Small intestine (tissue), 7 donors: ENCODE measurements around the gene BHLHA15. TPM values are rescaled to one million over a fixed set of nuclear protein-coding genes. Genes with fewer than 3 reads are reported as not detected.

Source experiments
- DNase-seq, 2 donors: peaks; one replicate each; pipeline versions ENCODE4 v3.0.0 to v3.0.0-alpha.2; 2013
- FAIRE-seq: peaks from 2 replicates; lab custom pipeline; 2012; peaks lifted over from hg19 to GRCh38; lab: Jason Lieb, UNC
- H3K27ac ChIP-seq, 3 donors: one replicate each; pipeline ENCODE4 v1.5.1; 2013; ENCODE audit warnings: low read length in 2 of 3, mild to moderate bottlenecking in 2 of 3, control low read depth in 1 of 3, inconsistent platforms in 1 of 3, low read depth in 1 of 3, moderate library complexity in 1 of 3
- H3K27me3 ChIP-seq, 3 donors: one replicate each; pipeline ENCODE4 v1.6.1; 2013; ENCODE audit warnings: low read length in 3 of 3, inconsistent platforms in 1 of 3; ENCODE audit not compliant: control insufficient read depth in 3 of 3, insufficient read depth in 3 of 3
- H3K36me3 ChIP-seq, 3 donors: one replicate each; pipeline ENCODE4 v1.6.1; 2013; ENCODE audit warnings: low read length in 3 of 3, inconsistent platforms in 1 of 3, low read depth in 1 of 3, mild to moderate bottlenecking in 1 of 3, moderate library complexity in 1 of 3; ENCODE audit not compliant: control insufficient read depth in 3 of 3, insufficient read depth in 2 of 3
- H3K4me1 ChIP-seq, 3 donors: one replicate each; pipeline ENCODE4 v1.6.1; 2013; ENCODE audit warnings: low read length in 2 of 3, inconsistent platforms in 1 of 3, low read depth in 1 of 3, mild to moderate bottlenecking in 1 of 3, moderate library complexity in 1 of 3; ENCODE audit not compliant: control insufficient read depth in 3 of 3, insufficient read depth in 2 of 3
- H3K4me3 ChIP-seq, 3 donors: one replicate each; pipeline ENCODE4 v1.5.1; 2013; ENCODE audit warnings: low read length in 3 of 3, control low read depth in 1 of 3, inconsistent platforms in 1 of 3, low read depth in 1 of 3, mild to moderate bottlenecking in 1 of 3, moderate library complexity in 1 of 3
- H3K9me3 ChIP-seq, 2 donors: one replicate each; pipeline ENCODE4 v1.6.1; 2013; ENCODE audit warnings: low read depth in 1 of 2, low read length in 1 of 2; ENCODE audit not compliant: control insufficient read depth in 2 of 2, insufficient read depth in 1 of 2
- WGBS, 3 donors: extraction: QIAGEN DNeasy Blood & Tissue Kit; methylation state at CpG; one replicate each; pipeline ENCODE4 v1.1.7; 2013; 5-methylcytosine and 5-hydroxymethylcytosine counted together
- polyA plus RNA-seq, 4 donors: library from polyadenylated mRNA; stranded (reverse) in 3 of 4; unstranded in 1 of 4; fragments of 200-250 nt in 3 of 4; fragments of 120-200 nt in 1 of 4; gene quantifications; one replicate each; pipeline versions ENCODE4 v1.2.1 to v1.2.3, GENCODE V29; 2013
- donor health status: healthy with polysubstance abuse.
- donor health status: control.
- donor health status: control.
- donor health status: Bipolar disorder and iron deficiency.
- donor health status: healthy.

The BHLHA15 gene
- polyA plus RNA-seq, 4 donors = 0.34 to 4.1 (median 2.6) TPM; not detected in 1

- no peak overlapping the region for H3K27ac ChIP-seq
- FAIRE-seq (no peak), DNase-seq (peak in 1 of 2 donors; percentile 46)
- H3K4me1 ChIP-seq = peaks cover 0 to 2% (median 0%) of the 10 kb centered on the region in 3 donors
- no peak overlapping the region for H3K4me3 ChIP-seq
- WGBS, 3 donors = 65 to 82% (median 72%) methylated on average over 16 of the region's 16 CpGs
- peaks cover 2 to 33% (median 14%) of the 10 kb centered on the region in 3 donors for H3K36me3 ChIP-seq
- H3K27me3 ChIP-seq = no peaks in the 10 kb centered on the region
- no peaks in the 10 kb centered on the region for H3K9me3 ChIP-seq
Observed at GRCh38 chr7:98178321-98178720, 32.9 kb upstream of the BHLHA15 start.

GRCh38 chr7:98178762-98179490 lies 32.3 kb upstream of the BHLHA15 start:
- Histone ChIP-seq H3K4me3 (no peak overlapping the region), H3K9me3 (no peaks in the 10 kb centered on the region), H3K27ac (no peak overlapping the region), H3K27me3 (no peaks in the 10 kb centered on the region), H3K36me3 (peaks cover 2 to 37% (median 15%) of the 10 kb centered on the region in 3 donors), H3K4me1 (peaks cover 0 to 2% (median 0%) of the 10 kb centered on the region in 3 donors)
- WGBS, 3 donors = 85 to 91% (median 89%) methylated on average over 10 of the region's 10 CpGs
- DNase-seq (no peak), FAIRE-seq (no peak)

- FAIRE-seq (no peak), DNase-seq (no peak)
- Histone ChIP-seq H3K27me3 (no peaks in the 10 kb centered on the region), H3K27ac (no peak overlapping the region), H3K4me1 (peaks cover 0 to 2% (median 0%) of the 10 kb centered on the region in 3 donors), H3K4me3 (no peak overlapping the region), H3K36me3 (peaks cover 0 to 28% (median 11%) of the 10 kb centered on the region in 3 donors), H3K9me3 (no peaks in the 10 kb centered on the region)
- 82 to 97% (median 90%) methylated on average over 8 of the region's 8 CpGs for WGBS, 3 donors
Observed at GRCh38 chr7:98180751-98181150, 30.5 kb upstream of the BHLHA15 start.

- Histone ChIP-seq H3K27me3 (no peaks in the 10 kb centered on the region), H3K27ac (no peak overlapping the region), H3K4me3 (no peak overlapping the region), H3K4me1 (no peaks in the 10 kb centered on the region), H3K36me3 (peaks cover 0 to 27% (median 6%) of the 10 kb centered on the region in 3 donors), H3K9me3 (peaks cover 0 to 4% of the 10 kb centered on the region in 2 donors)
- 88 to 92% (median 89%) methylated on average over 7 of the region's 7 CpGs for WGBS, 3 donors
- FAIRE-seq (no peak), DNase-seq (no peak)
Observed at GRCh38 chr7:98185101-98185500, 26.1 kb upstream of the BHLHA15 start.

GRCh38 chr7:98186452-98187137 lies 24.6 kb upstream of the BHLHA15 start:
- FAIRE-seq = no peak
- Histone ChIP-seq H3K27ac (no peak overlapping the region), H3K36me3 (peaks cover 0 to 35% (median 7%) of the 10 kb centered on the region in 3 donors), H3K4me1 (no peaks in the 10 kb centered on the region), H3K4me3 (no peak overlapping the region), H3K9me3 (peaks cover 0 to 4% of the 10 kb centered on the region in 2 donors), H3K27me3 (no peaks in the 10 kb centered on the region)
- DNase-seq = no peak
- 76 to 85% (median 84%) methylated on average over 9 of the region's 9 CpGs for WGBS, 3 donors

- FAIRE-seq (no peak), DNase-seq (no peak)
- H3K36me3 ChIP-seq = peaks cover 3 to 41% (median 12%) of the 10 kb centered on the region in 3 donors
- H3K9me3 ChIP-seq = peaks cover 0 to 4% of the 10 kb centered on the region in 2 donors
- 62 to 71% (median 65%) methylated on average over 1 of the region's 1 CpG for WGBS, 3 donors
- H3K27me3 ChIP-seq = no peaks in the 10 kb centered on the region
- no peak overlapping the region for H3K27ac ChIP-seq
- no peaks in the 10 kb centered on the region for H3K4me1 ChIP-seq
- H3K4me3 ChIP-seq = no peak overlapping the region
Observed at GRCh38 chr7:98187138-98187502, 24.1 kb upstream of the BHLHA15 start.

GRCh38 chr7:98189559-98189958 lies 21.7 kb upstream of the BHLHA15 start:
- H3K27ac ChIP-seq = no peak overlapping the region
- no peaks in the 10 kb centered on the region for H3K4me1 ChIP-seq
- DNase-seq (no peak), FAIRE-seq (no peak)
- H3K9me3 ChIP-seq = peaks cover 0 to 4% of the 10 kb centered on the region in 2 donors
- H3K27me3 ChIP-seq = no peaks in the 10 kb centered on the region
- 83 to 96% (median 88%) methylated on average over 11 of the region's 11 CpGs for WGBS, 3 donors
- no peak overlapping the region for H3K4me3 ChIP-seq
- H3K36me3 ChIP-seq = peaks cover 12 to 55% (median 12%) of the 10 kb centered on the region in 3 donors

- no peaks in the 10 kb centered on the region for H3K27me3 ChIP-seq
- DNase-seq (no peak), FAIRE-seq (no peak)
- no peak overlapping the region for H3K4me3 ChIP-seq
- WGBS, 3 donors = 96 to 97% (median 97%) methylated on average over 32 of the region's 32 CpGs
- peaks cover 0 to 4% of the 10 kb centered on the region in 2 donors for H3K9me3 ChIP-seq
- no peaks in the 10 kb centered on the region for H3K4me1 ChIP-seq
- H3K27ac ChIP-seq = no peak overlapping the region
- peaks cover 10 to 73% (median 16%) of the 10 kb centered on the region in 3 donors for H3K36me3 ChIP-seq
Observed at GRCh38 chr7:98191668-98192431, 19.4 kb upstream of the BHLHA15 start.
